G401.6 (cell line): ENCODE results near the gene NPRL2.

Source experiments
- FAIRE-seq: peaks from 2 replicates; lab custom pipeline; 2012; peaks lifted over from hg19 to GRCh38; lab: Jason Lieb, UNC

The NPRL2 gene

GRCh38 chr3:50303013-50303815 is 47.4 kb downstream of the NPRL2 start, which contains the start of gene HYAL1:
HYAL1 (minus strand) TSS chr3:50303574; CDS start chr3:50302956, 618 bp downstream.
- no peak for FAIRE-seq

GRCh38 chr3:50302095-50303012 is 48.2 kb downstream of the NPRL2 start:
- no peak for FAIRE-seq

GRCh38 chr3:50300681-50301254 is 49.8 kb downstream of the NPRL2 start:
- FAIRE-seq: no peak

GRCh38 chr3:50299929-50300680 is 50.5 kb downstream of the NPRL2 start:
- no peak for FAIRE-seq

GRCh38 chr3:50299638-50299928 is 51.0 kb downstream of the NPRL2 start:
- no peak for FAIRE-seq

- FAIRE-seq: peak; percentile 99
Observed at GRCh38 chr3:50298836-50299637, 51.5 kb downstream of the NPRL2 start, which contains the start of the genes HYAL3 and NAA80. HYAL3 (minus strand) TSS chr3:50299405; CDS start chr3:50295602, 3,803 bp downstream. NAA80 (minus strand) TSS chr3:50299405; CDS start chr3:50297463, 1,942 bp downstream.

- FAIRE-seq: no peak
Observed at GRCh38 chr3:50297896-50298725, 52.5 kb downstream of the NPRL2 start.

GRCh38 chr3:50297384-50297775 is 53.2 kb downstream of the NPRL2 start:
- FAIRE-seq: no peak
